ENCODE measurements around the gene TNFSF8. TPM values are rescaled to one million over a fixed set of nuclear protein-coding genes. Genes with fewer than 3 reads are reported as not detected.

TNFSF8 gene
- total RNA-seq, 1 donor, result not detected

DNA sequence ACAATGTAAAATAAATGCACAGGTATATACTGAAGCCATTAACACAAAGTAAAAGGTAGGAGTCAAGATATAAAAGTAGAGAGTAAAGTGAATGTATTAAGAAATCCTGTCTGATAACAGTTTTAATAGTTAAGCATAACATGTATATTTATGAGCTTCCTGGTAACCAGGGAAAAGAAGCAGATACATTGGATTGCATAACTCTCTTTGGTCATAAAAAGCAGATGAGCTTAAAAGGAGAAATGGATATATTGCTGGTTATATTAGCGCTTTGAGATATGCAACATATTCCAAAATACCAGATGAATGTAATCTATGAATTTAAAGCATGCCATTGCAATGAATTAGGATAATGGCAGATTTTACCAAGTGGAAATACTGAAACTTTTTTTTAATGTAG, 6.2 kb upstream of the TNFSF8 start:
- H3K4me2 ChIP-seq (ENCODE audit: insufficient read depth, low read length), result no peak overlapping the region
- no peaks in the 10 kb centered on the region for H4K20me1 ChIP-seq (ENCODE audit: insufficient read depth, low read length)
- DNase-seq (ENCODE audit: insufficient read length, low spot score, missing footprints), result no peak
- H3K79me2 ChIP-seq (ENCODE audit: insufficient read depth, low read length), result no peaks in the 10 kb centered on the region
- no peaks in the 10 kb centered on the region for H3K9me3 ChIP-seq (ENCODE audit: low read depth, low read length)
- H3K4me3 ChIP-seq (ENCODE audit: insufficient read depth, low read length), result no peak overlapping the region
- H3K27me3 ChIP-seq (ENCODE audit: insufficient read depth, low read length), result peaks cover 42% of the 10 kb centered on the region
- no peak overlapping the region for H3K27ac ChIP-seq (ENCODE audit: low read depth, low read length)
- H3K36me3 ChIP-seq (ENCODE audit: insufficient read depth, low read length), result no peaks in the 10 kb centered on the region
- no peak overlapping the region for H2AFZ ChIP-seq (ENCODE audit: low read length)
- peaks cover 5% of the 10 kb centered on the region for H3K4me1 ChIP-seq (ENCODE audit: insufficient read depth, low read length)
- TF ChIP-seq, protein P1, sequence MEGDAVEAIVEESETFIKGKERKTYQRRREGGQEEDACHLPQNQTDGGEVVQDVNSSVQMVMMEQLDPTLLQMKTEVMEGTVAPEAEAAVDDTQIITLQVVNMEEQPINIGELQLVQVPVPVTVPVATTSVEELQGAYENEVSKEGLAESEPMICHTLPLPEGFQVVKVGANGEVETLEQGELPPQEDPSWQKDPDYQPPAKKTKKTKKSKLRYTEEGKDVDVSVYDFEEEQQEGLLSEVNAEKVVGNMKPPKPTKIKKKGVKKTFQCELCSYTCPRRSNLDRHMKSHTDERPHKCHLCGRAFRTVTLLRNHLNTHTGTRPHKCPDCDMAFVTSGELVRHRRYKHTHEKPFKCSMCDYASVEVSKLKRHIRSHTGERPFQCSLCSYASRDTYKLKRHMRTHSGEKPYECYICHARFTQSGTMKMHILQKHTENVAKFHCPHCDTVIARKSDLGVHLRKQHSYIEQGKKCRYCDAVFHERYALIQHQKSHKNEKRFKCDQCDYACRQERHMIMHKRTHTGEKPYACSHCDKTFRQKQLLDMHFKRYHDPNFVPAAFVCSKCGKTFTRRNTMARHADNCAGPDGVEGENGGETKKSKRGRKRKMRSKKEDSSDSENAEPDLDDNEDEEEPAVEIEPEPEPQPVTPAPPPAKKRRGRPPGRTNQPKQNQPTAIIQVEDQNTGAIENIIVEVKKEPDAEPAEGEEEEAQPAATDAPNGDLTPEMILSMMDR (IDR thresholded peaks at IDR 0.05; ENCODE audit: extremely low read depth, low read depth, low read length), result no peak

DNA sequence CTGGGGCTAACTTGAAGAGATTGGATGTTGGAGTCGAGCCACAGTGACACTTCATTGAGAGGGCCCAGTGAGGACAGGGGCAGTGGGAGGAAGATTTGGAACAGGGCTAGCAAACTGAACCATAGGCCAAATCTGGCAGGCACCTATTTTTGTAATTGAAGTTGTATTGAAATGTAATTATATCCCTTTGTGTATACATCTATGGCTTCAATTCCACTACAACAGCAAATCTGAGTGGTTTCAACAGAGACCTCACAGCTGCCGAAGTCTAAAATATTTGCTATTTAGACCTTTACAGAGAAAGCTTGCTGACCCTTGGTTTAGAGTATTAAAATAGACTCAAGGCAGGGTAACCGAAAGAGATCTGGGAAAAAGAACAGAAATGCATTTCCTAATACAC, 4.7 kb upstream of the TNFSF8 start:
- no peak for DNase-seq (ENCODE audit: insufficient read length, low spot score, missing footprints)
- Histone ChIP-seq H3K36me3 (ENCODE audit: insufficient read depth, low read length) (no peaks in the 10 kb centered on the region), H3K27ac (ENCODE audit: low read depth, low read length) (no peak overlapping the region), H3K4me2 (ENCODE audit: insufficient read depth, low read length) (no peak overlapping the region), H3K79me2 (ENCODE audit: insufficient read depth, low read length) (no peaks in the 10 kb centered on the region), H3K27me3 (ENCODE audit: insufficient read depth, low read length) (peaks cover 48% of the 10 kb centered on the region), H4K20me1 (ENCODE audit: insufficient read depth, low read length) (no peaks in the 10 kb centered on the region), H3K4me1 (ENCODE audit: insufficient read depth, low read length) (peaks cover 5% of the 10 kb centered on the region), H3K4me3 (ENCODE audit: insufficient read depth, low read length) (no peak overlapping the region), H3K9me3 (ENCODE audit: low read depth, low read length) (no peaks in the 10 kb centered on the region), H2AFZ (ENCODE audit: low read length) (no peak overlapping the region)
- TF ChIP-seq, protein P1 (IDR thresholded peaks at IDR 0.05; ENCODE audit: extremely low read depth, low read depth, low read length), result no peak

DNA sequence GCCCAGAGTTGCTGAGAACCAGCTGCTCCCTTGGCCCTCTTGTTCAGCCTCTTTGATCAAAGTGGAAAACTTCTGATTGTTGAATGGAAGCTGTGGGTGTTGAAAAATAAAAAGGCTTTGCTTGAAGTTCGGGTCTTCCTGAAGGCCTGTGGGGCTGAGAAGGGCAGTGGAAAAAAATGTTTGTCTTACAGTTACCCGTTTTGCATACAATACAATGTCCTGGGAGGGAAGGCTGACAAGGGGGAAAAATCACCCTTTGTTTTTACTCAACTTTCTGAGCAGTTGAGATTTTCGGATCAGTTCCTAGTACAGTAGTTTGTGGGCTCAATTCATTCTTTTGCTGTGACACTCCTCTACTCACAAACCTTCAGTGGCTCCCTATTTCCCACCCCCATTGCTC, 2.1 kb upstream of the TNFSF8 start:
- no peaks in the 10 kb centered on the region for H3K9me3 ChIP-seq (ENCODE audit: low read depth, low read length)
- no peaks in the 10 kb centered on the region for H3K79me2 ChIP-seq (ENCODE audit: insufficient read depth, low read length)
- DNase-seq (ENCODE audit: insufficient read length, low spot score, missing footprints), result no peak
- H3K36me3 ChIP-seq (ENCODE audit: insufficient read depth, low read length), result no peaks in the 10 kb centered on the region
- no peak overlapping the region for H2AFZ ChIP-seq (ENCODE audit: low read length)
- no peak overlapping the region for H3K4me2 ChIP-seq (ENCODE audit: insufficient read depth, low read length)
- no peak overlapping the region for H3K4me3 ChIP-seq (ENCODE audit: insufficient read depth, low read length)
- H3K4me1 ChIP-seq (ENCODE audit: insufficient read depth, low read length), result no peaks in the 10 kb centered on the region
- peaks cover 70% of the 10 kb centered on the region for H3K27me3 ChIP-seq (ENCODE audit: insufficient read depth, low read length)
- no peak overlapping the region for H3K27ac ChIP-seq (ENCODE audit: low read depth, low read length)
- no peaks in the 10 kb centered on the region for H4K20me1 ChIP-seq (ENCODE audit: insufficient read depth, low read length)
- TF ChIP-seq, protein P1 (IDR thresholded peaks at IDR 0.05; ENCODE audit: extremely low read depth, low read depth, low read length), result no peak

DNA sequence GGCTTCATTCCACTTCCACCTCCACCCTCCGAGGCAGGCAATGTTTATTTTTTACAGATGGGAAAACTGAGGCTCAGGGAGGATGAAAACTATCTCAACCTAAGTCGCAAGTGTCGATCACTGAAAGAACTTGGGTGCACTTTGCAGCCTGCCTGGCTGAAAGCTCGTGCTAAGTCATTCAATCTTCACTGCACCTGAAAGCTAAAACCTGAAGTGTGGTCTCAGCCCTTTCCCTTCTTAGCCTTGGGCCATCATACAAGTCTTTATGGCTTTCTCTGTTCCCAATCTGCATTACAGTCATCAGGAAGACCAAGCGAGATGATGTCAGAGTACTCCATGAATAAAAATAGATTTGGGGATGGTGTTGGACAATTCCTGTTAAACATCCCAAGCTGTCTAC, 1.0 kb upstream of the TNFSF8 start:
- Histone ChIP-seq H3K4me2 (ENCODE audit: insufficient read depth, low read length) (no peak overlapping the region), H3K27ac (ENCODE audit: low read depth, low read length) (no peak overlapping the region), H3K27me3 (ENCODE audit: insufficient read depth, low read length) (peaks cover 72% of the 10 kb centered on the region), H3K36me3 (ENCODE audit: insufficient read depth, low read length) (no peaks in the 10 kb centered on the region), H2AFZ (ENCODE audit: low read length) (no peak overlapping the region), H3K4me1 (ENCODE audit: insufficient read depth, low read length) (no peaks in the 10 kb centered on the region), H3K4me3 (ENCODE audit: insufficient read depth, low read length) (no peak overlapping the region), H3K9me3 (ENCODE audit: low read depth, low read length) (no peaks in the 10 kb centered on the region), H4K20me1 (ENCODE audit: insufficient read depth, low read length) (no peaks in the 10 kb centered on the region), H3K79me2 (ENCODE audit: insufficient read depth, low read length) (no peaks in the 10 kb centered on the region)
- TF ChIP-seq, protein P1 (IDR thresholded peaks at IDR 0.05; ENCODE audit: extremely low read depth, low read depth, low read length), result no peak
- DNase-seq (ENCODE audit: insufficient read length, low spot score, missing footprints), result no peak
